Measurements from ENCODE around the gene OR52N2.

The OR52N2 gene

DNA sequence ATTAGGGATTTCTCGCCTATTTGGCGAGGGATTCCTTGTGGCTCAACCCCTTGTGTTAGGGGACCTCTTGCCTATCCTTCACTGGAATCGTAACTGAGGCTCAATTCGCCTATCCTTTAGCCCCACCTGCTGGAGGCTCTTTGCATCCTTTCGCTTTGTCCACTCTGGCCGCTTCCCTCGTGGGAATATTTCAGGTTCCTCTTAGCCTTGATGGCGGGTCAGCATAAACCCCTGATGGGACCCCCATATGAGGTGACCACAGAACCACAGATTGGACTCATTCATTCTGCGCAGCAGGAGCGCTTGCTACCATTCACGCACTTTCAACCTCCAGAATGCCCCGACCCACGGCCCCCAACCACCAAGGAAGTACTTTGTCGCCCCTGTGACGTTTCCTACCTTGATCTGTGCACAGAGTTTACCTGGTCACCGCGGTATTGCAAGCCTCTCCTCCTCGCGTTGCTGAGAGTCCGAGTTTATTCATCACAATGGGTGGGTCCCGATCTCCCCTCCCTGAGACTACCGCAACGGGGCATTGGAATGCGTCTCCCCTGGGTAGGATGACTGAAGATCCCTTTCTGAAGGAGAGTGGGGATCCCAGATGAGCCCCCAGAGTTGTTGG is at the start of gene OR52N2:
OR52N2 (plus strand) TSS at position 425 of the 622 bp plus-strand sequence. CDS start 11,412 bp downstream, outside the sequence.
- peak; percentile 37 to 46 for DNase-seq (ENCODE audit: low read depth in 2 of 2, low spot score in 1 of 2)

DNA sequence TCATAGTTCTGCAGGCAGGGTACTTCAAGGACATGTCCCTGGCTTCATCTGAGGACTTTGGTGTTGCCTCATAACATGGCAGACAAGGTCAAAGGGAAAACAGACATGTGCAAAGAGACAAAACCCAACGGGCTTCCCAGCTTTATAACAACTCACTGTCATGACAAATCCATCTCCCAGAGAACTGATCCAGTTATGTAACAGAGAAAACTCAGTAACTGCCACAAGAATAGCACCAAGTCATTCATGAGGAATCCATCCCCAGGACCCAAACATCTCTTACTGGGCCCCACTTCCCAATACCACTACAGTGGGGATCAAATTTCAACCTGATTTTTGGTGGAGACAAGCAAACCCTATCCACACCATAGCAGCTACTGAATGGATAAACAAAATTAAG is 41.7 kb upstream of the OR52N2 start:
- DNase-seq (ENCODE audit: low read depth in 2 of 2, low spot score in 1 of 2): no peak

DNA sequence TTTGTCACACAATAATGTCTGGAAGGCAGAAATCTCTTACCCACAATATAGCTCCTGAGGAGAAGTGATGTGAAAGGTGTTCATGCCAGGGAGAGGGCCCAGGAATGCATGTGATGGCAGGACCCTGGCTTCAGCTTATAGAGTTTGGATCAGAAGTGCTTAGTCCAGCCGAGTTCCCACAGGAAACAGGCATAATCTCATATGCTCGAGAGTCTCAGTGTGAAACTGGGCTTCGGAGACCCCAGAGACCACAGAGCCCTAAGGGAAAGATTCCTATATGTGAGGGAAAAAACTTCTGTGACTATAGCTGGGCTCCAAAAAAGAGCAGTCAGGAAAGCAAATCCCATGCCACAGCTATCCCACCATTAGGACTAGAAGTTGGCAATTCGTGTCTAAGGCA is 25.5 kb upstream of the OR52N2 start, which contains the start of gene OR52N5:
OR52N5 (minus strand) TSS at position 101 of the 400 bp plus-strand sequence. CDS start 4,721 bp downstream, outside the sequence.
- DNase-seq (ENCODE audit: low read depth in 2 of 2, low spot score in 1 of 2): no peak

DNA sequence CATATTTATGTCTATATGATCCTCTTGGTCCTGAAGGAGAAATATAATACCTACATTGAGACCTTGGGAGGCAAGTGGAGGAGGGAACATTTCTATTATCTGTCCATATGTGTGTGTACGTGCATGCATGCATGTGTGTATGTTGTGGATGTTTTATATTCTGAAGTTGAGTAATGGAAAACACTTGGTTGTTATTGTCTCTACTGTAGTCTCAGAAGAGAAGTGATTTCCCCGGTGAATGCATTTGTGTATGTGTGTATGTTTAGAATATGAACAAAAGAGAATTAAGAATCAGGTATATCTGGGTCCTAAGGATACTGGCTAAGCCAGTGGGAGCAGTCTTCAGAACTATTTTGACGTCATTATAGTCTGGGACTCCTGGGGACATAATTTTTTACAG is 17.6 kb upstream of the OR52N2 start, which contains the start of gene OR52N1:
OR52N1 (minus strand) TSS at position 101 of the 400 bp plus-strand sequence. CDS start 2,449 bp downstream, outside the sequence.
- DNase-seq (ENCODE audit: low read depth in 2 of 2, low spot score in 1 of 2): no peak

DNA sequence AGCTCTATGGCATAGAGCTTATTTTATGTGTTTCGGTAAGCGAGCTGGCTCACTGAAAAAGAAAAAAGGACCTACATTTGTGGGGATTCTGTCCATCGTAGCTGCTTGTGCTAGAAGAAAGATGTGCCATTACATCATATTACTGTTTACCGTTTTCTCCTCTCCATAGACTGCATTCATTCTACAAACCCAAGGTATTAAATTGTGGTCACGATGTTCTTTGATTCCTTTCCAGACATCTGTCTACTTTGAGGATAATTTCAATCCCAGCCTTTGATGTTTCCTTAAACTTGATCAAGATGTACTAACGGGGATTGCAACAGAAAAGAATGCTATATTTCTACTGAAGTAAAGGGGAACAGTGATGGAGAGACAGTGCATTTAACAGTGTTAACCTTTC is 12.2 kb upstream of the OR52N2 start:
- no peak for DNase-seq (ENCODE audit: low read depth in 2 of 2, low spot score in 1 of 2)

DNA sequence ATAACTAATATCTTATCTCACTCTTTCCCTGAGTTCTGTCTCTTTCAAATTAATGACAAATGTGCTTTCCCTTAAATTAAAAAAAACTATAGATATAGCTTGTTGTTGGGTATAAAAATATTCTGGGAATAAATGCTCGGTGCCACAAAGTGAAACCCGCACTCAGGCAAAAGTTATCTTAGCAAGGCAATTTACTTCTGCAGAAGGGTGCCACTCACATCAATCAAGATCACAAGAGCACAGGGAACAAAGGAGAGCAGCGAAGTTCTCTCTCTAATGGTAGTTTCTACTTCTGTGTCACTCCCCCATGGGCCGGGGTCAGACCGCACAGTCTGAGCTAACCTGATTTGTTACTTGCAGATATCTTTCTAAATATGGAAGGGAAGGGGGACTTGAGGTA is 4.7 kb upstream of the OR52N2 start:
- no peak for DNase-seq (ENCODE audit: low read depth in 2 of 2, low spot score in 1 of 2)

DNA sequence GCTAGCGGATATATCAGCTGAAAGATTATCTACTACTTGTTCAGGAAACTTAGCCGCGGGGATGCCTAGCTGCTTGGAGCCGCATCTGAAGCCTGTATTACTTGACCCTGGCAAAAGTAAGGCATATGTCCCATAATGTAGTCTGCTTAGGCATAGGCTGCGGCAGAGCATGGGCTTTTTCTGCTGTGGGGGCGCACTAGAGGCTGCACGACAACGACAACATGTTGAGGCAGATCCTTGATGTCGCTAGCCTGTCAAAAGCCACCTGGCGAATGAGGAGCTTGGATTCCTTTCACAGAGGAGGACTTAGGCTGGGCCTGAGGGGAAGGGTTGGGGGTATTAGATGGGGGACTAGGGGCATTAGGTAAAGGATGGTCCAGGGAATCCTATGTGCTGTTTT is 1.1 kb upstream of the OR52N2 start:
- no peak for DNase-seq (ENCODE audit: low read depth in 2 of 2, low spot score in 1 of 2)

DNA sequence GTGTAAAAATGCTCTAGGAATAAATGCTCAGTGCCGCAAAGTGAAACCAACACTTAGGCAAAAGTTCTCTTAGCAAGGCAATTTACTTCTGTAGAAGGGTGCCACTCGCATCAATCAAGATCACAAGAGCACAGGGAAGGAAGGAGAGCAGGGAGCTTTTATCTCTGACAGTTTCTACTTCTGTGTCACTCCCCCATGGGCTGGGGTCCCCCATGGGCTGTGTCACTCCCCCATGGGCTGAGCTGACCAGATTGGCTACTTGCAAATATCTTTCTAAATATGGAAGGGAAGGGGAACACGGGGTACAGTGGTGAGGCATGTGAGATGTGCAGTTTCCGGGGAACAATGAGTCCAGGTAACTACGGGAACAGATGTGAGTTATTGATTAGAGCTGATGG is 397 bp downstream of the OR52N2 start:
- no peak for DNase-seq (ENCODE audit: low read depth in 2 of 2, low spot score in 1 of 2)

DNA sequence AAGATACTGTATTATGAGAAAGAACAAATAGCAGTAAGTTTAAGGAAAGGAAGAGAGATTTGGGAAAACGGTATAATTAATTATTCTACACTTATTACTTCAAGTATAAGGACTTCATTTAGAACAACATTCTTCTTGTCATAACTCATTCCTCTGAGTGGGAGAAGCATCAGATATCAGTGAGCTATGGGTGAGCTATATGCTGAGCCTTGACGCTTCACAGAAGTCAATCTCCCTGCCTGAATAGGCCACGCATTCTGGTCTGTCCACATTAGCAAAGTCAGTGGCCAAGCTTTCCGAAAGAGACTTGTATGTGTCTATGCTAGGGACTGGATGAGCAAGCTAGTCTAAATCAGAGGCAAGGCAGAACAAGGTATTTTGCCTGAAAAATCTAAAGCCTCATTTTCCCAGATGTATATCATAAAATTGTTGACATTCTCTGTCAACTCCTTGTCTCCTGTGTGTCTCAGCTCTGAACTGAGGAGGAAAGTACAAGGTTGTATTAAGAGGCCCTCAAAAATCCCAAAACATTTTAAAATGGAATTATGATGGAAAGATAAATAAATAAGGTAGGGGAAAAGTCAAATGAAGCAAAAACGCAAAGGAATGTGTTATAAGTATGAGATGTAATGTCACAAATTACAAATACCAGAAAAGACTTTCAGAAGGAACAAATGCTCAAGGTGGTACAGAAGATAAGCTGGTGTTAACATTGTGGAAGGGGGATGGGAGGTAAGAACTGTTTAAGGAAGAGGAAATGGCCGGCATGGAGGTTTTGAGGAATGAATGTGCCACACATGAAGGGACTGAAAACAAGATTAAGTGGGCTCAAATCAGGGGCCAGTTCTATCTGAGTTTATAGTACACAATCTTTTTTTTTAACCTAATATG is 1.4 kb downstream of the OR52N2 start:
- no peak for DNase-seq (ENCODE audit: low read depth in 2 of 2, low spot score in 1 of 2)

DNA sequence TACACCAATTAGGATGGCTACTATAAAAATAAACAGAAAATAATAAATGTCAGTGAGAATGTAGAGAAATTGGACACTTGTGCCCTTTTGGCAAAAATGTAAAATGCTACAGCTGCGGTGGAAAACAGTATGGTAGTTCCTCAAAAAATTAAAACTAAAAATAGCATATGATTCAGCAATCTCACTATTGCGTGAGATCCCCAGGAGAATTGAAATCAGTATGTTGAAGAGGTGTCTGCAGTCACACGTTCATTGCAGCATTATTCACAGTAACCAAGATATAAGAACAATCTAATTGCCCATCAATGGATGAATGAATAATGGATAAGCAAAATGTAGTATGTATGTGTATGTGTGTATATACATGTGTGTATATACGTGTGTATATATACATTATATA is 6.8 kb downstream of the OR52N2 start:
- no peak for DNase-seq (ENCODE audit: low read depth in 2 of 2, low spot score in 1 of 2)

DNA sequence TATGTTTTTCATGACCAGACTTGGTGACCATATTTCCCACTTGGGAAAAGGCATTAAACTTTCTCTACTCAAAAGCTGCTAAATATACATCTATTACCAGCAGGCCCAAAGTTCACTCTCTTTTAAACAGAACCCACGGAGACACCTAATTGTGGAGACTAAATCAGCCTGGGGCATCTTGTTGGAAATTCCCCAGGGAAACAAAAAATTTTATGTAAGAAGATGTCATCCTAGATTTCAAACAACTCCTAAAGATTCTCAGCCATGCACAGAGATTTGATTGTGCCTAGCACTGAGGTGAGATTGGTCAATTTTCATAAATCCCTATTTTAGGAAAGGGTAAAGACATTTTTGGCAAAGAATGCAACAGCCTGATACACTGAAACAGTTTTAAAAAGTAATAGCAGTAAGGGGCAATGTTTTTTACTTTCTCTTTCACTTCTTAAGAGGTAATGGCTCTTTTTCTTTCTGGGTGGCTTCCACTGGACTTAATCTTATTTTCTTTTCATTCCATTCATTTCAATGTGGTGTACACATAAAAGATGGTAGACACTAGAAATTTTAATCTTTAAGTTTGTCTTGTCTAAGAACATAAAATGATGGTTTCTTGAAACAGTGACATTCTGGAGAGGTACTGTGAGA is 9.6 kb downstream of the OR52N2 start:
- no peak for DNase-seq (ENCODE audit: low read depth in 2 of 2, low spot score in 1 of 2)

DNA sequence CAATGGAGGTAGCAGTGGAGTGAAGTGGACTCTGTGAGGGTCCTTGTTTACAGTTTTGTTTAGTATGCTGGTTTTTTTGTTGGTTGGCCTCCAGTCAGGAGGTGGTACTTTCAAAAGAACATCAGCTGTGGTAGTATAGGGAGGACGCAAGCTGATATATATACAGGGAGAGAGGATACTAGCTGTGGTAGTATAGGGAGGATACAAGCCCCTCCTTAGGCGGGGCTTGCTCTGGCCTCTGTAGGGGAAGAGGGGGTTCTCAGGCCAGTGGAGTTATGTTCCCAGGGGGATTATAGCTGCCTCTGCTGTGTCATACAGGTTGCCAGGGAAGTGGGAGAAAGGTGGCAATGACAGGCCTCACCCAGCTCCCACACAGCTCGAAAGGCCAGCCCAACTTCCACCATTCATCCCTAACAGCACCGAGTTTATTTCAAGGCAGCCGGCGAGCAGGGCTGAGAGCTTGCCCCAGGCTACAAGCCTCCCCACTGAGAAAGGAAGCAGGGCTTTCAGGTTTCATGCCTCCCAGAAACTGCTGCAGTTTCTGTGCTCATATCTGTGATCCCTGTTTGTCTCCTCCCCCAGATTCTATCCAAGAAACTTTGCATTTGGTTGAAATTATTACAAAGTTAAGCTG is 22.6 kb downstream of the OR52N2 start:
- no peak for DNase-seq (ENCODE audit: low read depth in 2 of 2, low spot score in 1 of 2)

DNA sequence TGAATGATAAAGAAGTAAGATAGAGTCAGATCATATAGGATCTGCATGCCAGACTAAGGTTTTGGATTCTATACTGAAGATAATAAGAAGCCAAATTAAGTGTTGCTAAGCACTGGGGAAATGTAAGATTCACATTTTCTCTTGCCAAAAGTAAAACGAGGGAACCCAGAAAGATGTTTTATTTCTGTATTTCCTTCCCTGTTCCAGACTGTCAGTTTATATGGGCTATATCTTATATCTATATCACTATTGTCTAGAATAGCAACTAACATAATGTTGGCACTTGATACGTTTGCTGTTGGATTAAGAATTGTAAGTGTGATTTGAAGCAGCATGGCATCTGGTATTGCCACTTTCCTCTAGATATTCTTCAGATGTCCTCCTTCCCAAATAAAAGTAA is 24.7 kb downstream of the OR52N2 start:
- no peak for DNase-seq (ENCODE audit: low read depth in 2 of 2, low spot score in 1 of 2)

DNA sequence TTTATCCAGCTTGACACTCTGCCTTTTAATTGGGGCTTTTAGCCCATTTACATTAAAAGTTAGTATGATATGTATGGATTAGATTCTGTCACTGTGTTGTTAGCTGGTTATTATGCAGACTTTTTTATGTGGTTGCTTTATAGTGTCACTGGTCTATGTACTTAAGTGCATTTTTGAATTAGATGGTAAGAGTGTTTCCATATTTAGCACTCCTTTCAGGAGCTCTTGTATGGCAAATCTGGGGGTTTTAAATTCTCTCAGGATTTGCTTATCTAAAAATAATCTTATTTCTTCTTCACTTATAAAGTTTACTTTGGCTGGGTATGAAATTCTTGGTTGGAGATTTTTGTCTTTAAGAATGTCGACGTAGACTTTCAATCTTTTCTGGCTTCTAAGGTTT is 29.0 kb downstream of the OR52N2 start:
- no peak for DNase-seq (ENCODE audit: low read depth in 2 of 2, low spot score in 1 of 2)

DNA sequence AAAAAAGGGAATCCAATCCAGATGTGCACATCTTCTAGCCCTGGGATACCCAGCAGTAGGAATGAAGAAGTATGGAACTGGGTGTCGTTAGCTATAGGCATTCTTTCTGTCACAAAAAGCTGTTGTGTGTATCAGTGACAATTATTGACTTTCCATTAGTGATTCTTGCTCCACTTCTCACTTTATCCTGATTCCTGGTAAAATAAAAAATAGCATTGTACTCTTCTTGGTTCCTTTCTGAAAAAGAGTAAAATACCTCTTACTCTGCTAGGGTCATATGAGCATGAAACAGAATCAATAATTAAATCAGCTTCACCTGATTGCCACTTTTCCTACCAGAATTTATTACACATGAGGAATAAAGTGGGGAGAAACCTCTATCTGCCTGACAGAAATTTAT is 33.1 kb downstream of the OR52N2 start, which contains the start of gene OR52E6:
OR52E6 (minus strand) TSS at position 101 of the 400 bp plus-strand sequence; CDS start at position 101, 0 bp downstream.
- no peak for DNase-seq (ENCODE audit: low read depth in 2 of 2, low spot score in 1 of 2)

DNA sequence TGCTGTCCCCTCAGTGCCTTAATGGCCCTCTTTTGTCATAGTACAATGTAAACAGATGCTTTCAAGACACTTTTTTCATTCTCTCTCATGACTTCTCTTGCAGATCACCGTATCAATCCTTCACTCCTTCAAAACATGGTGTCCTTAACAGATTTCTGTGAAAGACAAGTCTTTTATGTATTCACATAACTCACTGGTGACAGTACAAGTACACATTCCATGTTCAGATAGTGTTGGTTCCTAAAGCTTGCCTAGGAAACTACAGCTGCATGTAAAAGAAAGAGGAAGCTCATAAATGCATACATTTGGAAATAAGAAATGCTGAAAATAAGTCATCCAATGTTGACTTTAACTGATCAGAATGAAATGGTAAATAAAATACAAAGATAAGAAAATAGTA is 38.0 kb downstream of the OR52N2 start:
- no peak for DNase-seq (ENCODE audit: low read depth in 2 of 2, low spot score in 1 of 2)

DNA sequence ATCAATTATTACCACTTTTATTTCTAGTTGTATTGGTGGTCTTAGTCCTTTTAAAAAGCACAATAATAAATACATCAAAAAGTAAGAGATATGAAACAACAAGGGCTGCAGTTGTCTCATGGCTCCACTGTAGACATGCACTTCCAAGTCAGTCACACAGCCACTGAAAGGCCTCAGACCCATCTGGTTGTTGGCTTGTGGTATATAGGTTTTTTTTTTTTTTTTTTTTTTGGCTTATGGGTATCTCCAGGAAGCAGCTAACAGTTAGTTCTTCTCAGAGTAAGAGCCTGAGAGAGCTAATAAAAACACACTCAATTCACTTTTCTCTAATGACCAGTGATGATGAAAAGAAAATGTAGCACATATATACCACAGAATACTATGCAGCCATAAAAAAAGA is 39.0 kb downstream of the OR52N2 start:
- DNase-seq (ENCODE audit: low read depth in 2 of 2, low spot score in 1 of 2): no peak

DNA sequence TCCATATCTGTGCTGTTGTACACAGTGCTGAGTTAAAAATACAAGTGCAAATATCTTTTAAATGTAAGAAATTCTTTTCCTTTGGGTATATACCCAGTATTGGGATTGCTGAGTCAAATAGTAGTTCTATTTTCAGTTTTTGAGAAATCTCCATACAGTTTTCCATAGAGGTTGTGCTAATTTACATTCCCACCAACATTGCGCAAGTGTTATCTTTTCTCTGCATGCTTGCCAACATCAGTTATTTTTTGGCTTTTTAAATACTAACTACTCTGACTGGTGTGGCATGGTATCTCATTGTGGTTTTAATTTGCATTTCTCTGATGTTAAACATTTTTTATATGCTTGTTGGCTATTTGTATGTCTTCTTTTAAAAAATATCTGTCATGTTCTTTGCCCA is 42.3 kb downstream of the OR52N2 start:
- no peak for DNase-seq (ENCODE audit: low read depth in 2 of 2, low spot score in 1 of 2)

DNA sequence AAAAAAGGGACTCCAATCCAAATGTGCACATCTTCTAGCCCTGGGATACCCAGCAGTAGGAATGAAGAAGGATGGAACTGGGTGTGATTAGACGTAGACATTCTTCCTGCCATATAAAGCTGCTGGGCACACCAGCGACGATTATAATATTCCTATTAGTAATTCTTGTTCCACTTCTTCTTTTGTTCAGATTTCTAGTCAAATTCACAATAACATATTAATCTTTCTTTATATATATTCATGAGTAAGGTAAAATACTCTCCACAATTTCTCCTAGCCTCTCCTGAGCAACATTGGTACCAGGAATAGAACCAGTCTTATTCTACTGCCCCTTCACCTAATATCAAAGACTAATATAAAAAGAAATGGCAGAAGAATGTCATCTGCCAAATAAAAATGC is 48.9 kb downstream of the OR52N2 start, which contains the start of gene OR52E8:
OR52E8 (minus strand) TSS at position 101 of the 400 bp plus-strand sequence; CDS start at position 101, 0 bp downstream.
- no peak for DNase-seq (ENCODE audit: low read depth in 2 of 2, low spot score in 1 of 2)

DNA sequence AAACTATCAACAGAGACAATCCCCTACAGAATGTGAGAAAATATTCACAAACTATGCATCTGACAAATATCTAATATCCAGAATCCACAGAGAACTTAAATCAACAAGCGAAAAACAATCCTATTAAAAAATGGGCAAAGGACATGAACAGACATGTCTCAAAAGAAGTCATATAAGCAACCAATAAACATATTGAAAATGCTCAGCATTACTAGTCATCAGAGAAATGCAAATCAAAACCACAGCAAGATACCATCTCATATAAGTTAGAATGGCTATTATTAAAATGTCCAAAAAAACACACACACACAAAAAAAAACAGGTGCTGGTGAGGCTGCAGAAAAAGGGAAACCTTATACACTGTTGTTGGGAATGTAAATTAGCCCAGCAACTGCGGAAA is 57.1 kb downstream of the OR52N2 start:
- DNase-seq (ENCODE audit: low read depth in 2 of 2, low spot score in 1 of 2): no peak

Data from stimulated activated CD8-positive, alpha-beta memory T cell treated with anti-CD3 and anti-CD28 coated beads, Interleukin-4, amount 100 ng/mL, for 4 hours (primary cell).